Muscle of arm (tissue), 12 donors: ENCODE data around the gene DEGS2. TPM values are rescaled to one million over a fixed set of nuclear protein-coding genes. Genes with fewer than 3 reads are reported as not detected.
"Not testable (repeated sequence)": the region's sequence is repeated elsewhere in the genome, so short reads cannot be mapped to it uniquely, and the experiment has no call there.

ENCODE experiments used
- DNase-seq: peaks from one replicate; pipeline ENCODE4 v3.0.0-alpha.2; 2013
- polyA plus RNA-seq, 12 donors: library from polyadenylated mRNA; unstranded; fragments of 120-200 nt; gene quantifications; one replicate each; pipeline ENCODE4 v1.2.1, GENCODE V29; 2013; ENCODE audit not compliant: insufficient read length in 12 of 12

Gene DEGS2
- polyA plus RNA-seq, 12 donors, result 0.30 to 4.8 (median 0.39) TPM; not detected in 1

- not testable (repeated sequence) for DNase-seq
Observed at GRCh38 chr14:100181876-100182551, 22.6 kb upstream of the DEGS2 start.

DNA sequence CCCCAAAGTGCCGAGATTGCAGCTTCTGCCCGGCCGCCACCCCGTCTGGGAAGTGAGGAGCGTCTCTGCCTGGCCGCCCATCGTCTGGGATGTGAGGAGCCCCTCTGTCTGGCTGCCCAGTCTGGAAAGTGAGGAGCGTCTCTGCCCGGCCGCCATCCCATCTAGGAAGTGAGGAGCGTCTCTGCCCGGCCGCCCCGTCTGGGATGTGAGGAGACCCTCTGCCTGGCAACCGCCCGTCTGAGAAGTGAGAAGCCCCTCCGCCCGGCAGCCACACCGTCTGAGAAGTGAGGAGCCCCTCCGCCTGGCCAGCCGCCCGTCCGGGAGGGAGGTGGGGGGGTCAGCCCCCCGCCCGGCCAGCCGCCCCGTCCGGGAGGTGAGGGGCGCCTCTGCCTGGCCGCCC, 21.2 kb upstream of the DEGS2 start:
- not testable (repeated sequence) for DNase-seq

DNA sequence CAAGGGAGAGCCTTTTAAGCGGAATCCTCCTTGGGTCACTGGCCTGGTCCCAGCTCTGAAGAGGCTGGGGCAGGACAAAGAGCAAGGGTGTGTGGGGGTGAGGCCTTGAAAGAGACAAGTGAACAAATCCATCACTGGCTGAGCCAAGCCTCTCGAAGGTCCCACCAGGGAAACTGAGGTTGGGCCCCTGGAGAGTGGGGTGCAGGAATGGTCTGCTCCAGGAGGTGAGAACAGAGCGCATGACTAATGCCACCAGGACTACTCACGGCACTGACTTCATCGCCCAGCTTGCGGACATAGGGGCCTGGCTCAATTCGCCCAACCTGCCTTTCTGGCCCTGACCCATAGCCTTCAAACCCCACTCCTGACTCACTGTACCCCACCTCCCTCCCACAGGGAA, 19.2 kb upstream of the DEGS2 start:
- DNase-seq, result no peak

DNA sequence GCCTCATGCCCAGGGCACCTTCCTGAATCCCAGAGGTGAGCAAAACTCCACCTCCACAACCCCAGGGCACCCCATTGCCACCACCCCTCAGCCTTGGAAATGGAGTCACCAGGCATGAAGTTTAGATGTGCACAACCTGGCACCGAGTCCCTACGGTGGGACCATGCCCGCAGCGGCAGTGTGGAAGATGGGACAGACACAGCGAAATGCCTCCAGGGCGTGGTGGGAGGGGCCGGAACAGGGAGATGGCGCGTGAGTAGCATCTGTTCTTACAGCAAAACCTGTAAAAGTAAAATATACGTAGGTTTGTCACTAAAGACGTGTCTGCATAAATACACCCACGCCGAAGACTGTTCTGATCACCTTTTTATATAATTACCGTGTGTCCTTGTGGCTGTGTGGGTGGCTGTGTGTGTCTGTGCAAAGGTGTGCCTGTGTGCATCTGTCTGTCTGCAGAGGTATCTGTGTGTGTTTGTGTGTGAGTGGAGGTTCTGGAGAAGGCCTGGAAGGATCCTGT, 17.4 kb upstream of the DEGS2 start:
- DNase-seq, result no peak

- no peak for DNase-seq
Observed at GRCh38 chr14:100173353-100173752, 13.9 kb upstream of the DEGS2 start.

GRCh38 chr14:100172811-100173210, 13.4 kb upstream of the DEGS2 start:
- DNase-seq, result no peak

DNA sequence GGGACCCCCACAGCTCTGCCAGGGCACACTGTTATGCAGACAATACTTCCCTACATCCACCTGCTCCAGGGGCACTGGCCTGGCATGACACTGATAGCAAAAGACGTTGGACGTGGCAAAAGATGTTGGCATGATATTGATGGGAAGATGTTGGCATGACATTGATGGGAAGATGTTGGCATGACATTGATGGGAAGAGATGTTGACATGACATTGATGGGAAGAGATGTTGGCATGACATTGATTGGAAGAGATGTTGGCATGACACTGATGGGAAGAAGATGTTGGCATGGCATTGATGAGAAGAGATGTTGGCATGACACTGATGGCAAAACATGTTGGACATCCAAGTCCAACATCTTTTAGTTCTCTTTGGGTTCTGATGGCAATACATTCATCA, 11.4 kb upstream of the DEGS2 start:
- DNase-seq, result no peak

DNA sequence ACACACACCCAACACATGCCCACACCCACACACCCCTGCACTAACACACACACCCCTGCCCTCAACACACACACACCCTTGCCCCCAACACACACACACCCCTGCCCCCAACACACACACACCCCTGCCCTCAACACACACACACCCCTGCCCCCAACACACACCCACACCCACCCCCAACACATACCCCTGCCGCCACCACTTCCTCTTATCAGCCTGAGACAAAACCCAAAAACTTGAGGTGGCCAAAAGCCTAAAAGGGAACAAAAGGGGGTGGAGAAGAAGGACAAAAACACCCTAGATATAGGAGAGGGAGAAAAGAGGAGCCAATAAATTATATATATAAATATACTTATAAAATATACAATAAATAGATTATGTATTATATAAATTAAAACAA, 9.1 kb upstream of the DEGS2 start:
- DNase-seq, result no peak

- no peak for DNase-seq
Observed at GRCh38 chr14:100165831-100166440, 6.5 kb upstream of the DEGS2 start.

DNA sequence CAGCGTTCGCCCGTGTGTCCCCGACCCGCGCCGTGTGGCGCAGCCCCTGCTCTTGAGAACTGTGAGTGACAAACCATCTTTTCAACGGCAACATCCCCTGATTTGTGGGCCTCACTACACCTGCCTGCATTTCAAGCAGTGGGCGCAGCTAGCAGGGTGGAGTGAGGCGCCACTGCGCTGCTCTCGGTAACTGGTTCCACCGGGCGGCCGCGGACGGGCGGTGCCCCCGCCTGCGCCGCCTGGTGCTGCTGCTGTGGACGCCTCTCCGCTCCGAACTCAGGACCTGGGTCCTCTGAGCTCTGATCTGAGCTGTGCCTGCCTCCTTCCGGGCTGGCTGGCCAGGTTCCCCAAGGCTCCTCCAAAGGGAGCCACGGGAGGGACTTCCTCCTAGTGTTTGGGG, 5.9 kb upstream of the DEGS2 start:
- no peak for DNase-seq

DNA sequence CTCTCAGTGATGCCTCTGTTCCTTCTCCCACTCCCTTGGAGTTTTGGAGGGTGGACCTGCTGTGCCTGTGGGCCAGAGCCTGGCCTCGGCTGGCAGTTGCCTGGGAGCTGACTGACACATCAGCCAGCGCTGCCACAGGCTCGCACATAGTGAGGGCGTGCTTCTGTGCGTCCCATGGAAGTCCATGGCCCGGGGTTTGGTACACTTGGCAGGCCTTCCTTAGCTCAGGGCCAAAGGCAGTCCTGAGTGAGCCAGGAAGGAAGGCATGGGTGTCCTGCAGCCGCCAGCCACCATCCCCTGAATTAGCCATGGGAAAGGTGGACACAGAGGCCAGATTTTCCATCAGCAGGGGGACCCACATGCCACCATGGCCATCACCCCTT, 1.1 kb upstream of the DEGS2 start:
- DNase-seq, result no peak

DNA sequence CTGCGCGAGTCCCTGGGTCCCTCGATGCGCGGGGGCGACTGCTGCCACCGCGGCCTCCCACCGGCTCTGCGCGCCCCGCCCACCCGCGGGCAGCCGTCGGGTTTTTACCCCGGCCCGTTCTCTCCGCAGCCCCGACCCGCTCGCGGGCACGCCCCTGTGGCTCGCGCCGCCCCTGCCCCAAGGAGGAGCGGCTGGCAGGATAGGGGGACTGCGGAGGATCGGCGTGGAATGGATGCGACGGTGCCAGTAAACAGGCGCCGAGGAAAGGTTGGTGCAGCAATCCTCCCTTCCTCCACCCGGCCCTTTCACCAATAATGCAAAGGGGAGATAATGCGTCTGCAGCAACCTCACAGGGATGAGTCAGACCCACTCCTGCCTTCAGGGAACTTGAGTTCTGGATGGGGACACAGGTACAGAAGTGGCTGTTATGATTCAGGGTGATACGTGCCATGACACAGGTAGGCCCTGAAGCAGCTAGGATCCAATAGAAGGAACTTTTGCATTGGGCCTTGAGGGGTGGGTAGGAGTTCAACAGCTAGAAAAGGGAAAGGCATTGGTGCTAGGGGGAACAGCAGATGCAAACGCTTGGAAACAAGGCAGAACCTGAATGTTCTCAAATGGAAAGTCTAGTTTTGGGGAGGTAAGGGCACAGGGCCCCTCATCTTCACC, 554 bp upstream of the DEGS2 start:
- no peak for DNase-seq

DNA sequence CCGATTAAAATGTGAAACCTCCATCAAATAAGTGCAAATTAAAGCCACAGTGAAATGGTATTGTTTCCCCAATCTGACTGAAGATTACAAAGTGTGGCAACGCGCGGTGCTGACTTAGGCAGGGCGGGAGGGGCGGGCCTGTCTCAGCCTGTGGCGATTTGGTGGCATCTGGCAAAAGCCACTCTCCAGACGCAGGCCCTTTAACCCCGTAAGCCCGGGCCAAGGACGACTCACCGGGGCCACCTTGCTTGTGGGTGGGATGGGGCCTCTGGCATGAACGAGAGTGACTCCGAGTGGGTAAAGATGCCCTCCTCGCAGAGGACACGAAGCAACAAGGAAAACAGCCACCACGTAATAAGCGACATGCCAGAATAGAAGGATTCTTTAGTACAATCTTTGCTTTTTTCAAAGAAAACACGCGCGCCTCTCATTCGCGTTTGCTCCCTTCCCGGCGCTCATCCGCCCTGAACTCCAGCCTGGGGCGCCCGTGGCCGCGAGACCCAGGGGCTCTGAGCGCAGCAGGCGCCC, 815 bp downstream of the DEGS2 start:
- DNase-seq, result no peak

GRCh38 chr14:100157548-100158232, 1.8 kb downstream of the DEGS2 start:
- DNase-seq, result not testable (repeated sequence)

DNA sequence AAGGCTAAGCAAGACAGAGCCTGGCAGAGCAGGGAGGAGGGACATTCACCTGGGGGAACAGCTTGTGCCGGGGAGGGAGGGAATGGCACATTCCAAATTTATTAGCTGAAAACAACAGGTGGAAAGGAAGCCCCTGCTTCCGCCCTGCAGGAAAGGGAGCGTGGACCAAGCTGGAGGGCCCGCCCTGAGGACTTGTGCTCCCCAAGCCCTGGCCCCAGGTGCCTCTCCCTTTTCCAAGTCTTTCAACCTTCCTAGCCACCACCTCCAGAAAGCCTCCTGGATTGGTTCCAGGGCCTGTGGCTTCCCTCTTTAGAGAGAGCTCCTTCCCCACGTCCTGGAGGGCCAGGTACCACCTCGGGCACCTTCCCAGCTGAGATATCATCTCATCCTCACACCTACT, 2.7 kb downstream of the DEGS2 start:
- no peak for DNase-seq

- DNase-seq, result no peak
Observed at GRCh38 chr14:100155756-100156616, 3.5 kb downstream of the DEGS2 start.

DNA sequence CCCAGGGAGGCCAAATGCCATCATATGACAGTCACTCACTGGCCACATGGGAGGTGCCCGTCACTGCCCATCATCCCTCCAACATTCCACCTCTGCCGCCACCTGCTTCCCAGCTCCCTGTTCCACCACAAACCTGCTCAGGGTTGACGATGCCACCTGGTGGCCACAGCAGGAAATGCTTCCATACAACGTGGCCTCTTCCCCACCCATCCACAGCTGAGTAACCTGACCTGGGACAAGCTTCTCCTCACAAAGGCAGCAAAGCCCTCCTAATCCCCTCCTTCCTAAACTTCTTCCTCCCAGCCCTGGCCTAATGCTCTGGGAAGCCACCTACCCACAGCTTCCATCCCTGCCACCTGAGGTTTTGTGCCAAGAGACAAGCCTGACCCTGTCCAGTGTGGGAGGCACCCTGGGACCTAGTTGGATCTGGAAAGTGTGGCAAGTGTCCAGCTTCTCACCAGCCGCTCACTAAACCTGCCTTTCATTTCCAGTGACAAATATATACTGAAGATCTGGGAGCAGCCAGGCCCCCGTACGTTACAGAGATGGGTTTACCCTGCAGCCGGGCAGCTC, 4.3 kb downstream of the DEGS2 start:
- no peak for DNase-seq

DNA sequence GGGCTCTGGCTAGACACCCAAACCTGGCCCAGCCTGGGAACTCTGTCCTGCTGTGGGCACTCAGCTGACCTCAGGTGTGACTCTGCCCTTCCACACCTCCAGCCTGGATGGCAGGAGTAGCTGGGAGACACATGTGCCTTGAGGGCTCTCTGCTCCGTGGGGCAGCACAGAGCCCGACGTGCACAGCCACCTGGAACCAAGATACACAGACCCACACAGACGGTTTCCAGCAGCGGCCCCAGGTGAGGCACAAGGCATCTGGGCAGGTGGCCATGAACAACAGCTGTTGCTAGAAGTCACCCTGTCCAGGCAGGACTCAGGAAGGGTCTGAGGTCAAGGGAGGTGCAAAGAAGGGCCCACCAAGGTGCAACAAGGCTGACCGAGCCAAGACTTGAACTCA, 5.9 kb downstream of the DEGS2 start:
- no peak for DNase-seq

DNA sequence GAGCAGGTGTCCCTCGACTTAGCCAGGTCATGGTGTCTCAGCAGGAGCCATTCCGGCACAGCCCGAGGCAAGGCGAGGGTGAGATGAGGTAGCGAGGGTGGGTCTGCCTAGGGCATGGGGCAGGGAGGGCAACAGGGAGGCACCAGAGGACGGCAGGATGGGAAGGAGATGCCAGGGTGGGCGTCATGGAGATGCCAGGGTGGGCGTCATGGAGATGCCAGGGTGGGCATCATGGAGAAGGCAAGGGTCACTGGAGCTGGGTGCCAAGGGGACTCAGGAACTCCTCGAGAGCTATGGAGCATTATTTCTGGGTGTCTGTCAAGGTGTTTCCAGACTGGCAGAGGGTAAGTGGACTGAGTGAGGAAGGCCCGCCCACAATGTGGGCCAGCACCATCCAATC, 7.4 kb downstream of the DEGS2 start:
- no peak for DNase-seq

- no peak for DNase-seq
Observed at GRCh38 chr14:100150932-100151587, 8.4 kb downstream of the DEGS2 start.
